Calu3 (cell line): ENCODE measurements around the gene SMAD7. TPM values are rescaled to one million over a fixed set of nuclear protein-coding genes. Genes with fewer than 3 reads are reported as not detected.

ENCODE experiments used
- Bru-seq: library from RNA; stranded (reverse); fragments of 400-500 nt; gene quantifications from one replicate; lab custom pipeline; 2021; lab: Mats Ljungman, UMichigan
- BruChase-seq, 2 experiments: library from RNA; stranded (reverse); fragments of 400-500 nt; gene quantifications; one replicate each; lab custom pipeline; 2021; lab: Mats Ljungman, UMichigan
- BruUV-seq: library from RNA; stranded (reverse); fragments of 400-500 nt; replicated peaks from 2 replicates; lab custom pipeline; 2021; lab: Mats Ljungman, UMichigan
- CTCF ChIA-PET: fragments of 300-600 bp; sonication (Branson Sonifier 250); formaldehyde crosslinking; loops from one replicate; lab custom pipeline; 2022; ENCODE audit warnings: antibody characterized with exemption; lab: Charles Lee
- DNase-seq: peaks from one replicate; pipeline ENCODE4 v3.0.0; 2022
- H3K27ac Mint-ChIP-seq: one replicate; pipeline ENCODE4 v1.8.0; 2022; ENCODE audit warnings: mixed read lengths; ENCODE audit not compliant: unreplicated experiment
- H3K27me3 Mint-ChIP-seq: one replicate; pipeline ENCODE4 v1.8.0; 2022; ENCODE audit warnings: mixed read lengths; ENCODE audit not compliant: unreplicated experiment
- H3K36me3 Mint-ChIP-seq: one replicate; pipeline ENCODE4 v1.8.0; 2022; ENCODE audit warnings: mild to moderate bottlenecking, moderate library complexity, mixed read lengths; ENCODE audit not compliant: insufficient read depth, unreplicated experiment
- H3K4me1 Mint-ChIP-seq: one replicate; pipeline ENCODE4 v1.8.0; 2022; ENCODE audit warnings: mild to moderate bottlenecking, low read depth, mixed read lengths; ENCODE audit not compliant: unreplicated experiment
- H3K4me3 Mint-ChIP-seq: one replicate; pipeline ENCODE4 v1.8.0; 2022; ENCODE audit warnings: mild to moderate bottlenecking, low read depth, moderate library complexity, mixed read lengths; ENCODE audit not compliant: unreplicated experiment
- H3K9me3 Mint-ChIP-seq: one replicate; pipeline ENCODE4 v1.8.0; 2022; ENCODE audit warnings: low read depth, mixed read lengths; ENCODE audit not compliant: unreplicated experiment
- CTCF ChIP-seq: fragments of 200-600 bp; IDR thresholded peaks from one replicate; pipeline ENCODE4 v1.8.0; 2022; ENCODE audit warnings: antibody characterized with exemption; ENCODE audit not compliant: unreplicated experiment
- intact Hi-C: fragments of 100-400 bp; cut with micrococcal nuclease; formaldehyde crosslinking; loops from one replicate; pipeline ENCODE4 v1.10.0; 2022; ENCODE audit not compliant: unreplicated experiment
- long read RNA-seq: library from polyadenylated mRNA; stranded (forward); transcript quantifications from one replicate; pipeline ENCODE4 v2.0.0, GENCODE V29; 2022
- total RNA-seq: library from RNA; stranded (reverse); gene quantifications from 2 replicates; pipeline ENCODE4 v1.2.3, GENCODE V29; 2022

The SMAD7 gene
- 11.2 and 13.7 TPM in 2 replicates for total RNA-seq
- percentile 71 among the genes with signal in this experiment for Bru-seq, nascent RNA
- BruChase-seq, experiment 1, labeled RNA remaining after a 6-hour chase: percentile 65 among the genes with signal in this experiment
- BruChase-seq, experiment 2, labeled RNA remaining after a 2-hour chase: percentile 66 among the genes with signal in this experiment
- long read RNA-seq, full-length matches to known transcripts: 6 of 7 reads
- long read RNA-seq, partial matches to known transcripts: 0 of 7 reads
- long read RNA-seq, other reads (novel, unspliced or antisense): 1 of 7 reads

GRCh38 chr18:48950536-48951447 lies at the start of gene SMAD7:
SMAD7 (minus strand) TSS chr18:48950965; CDS start chr18:48950424, 541 bp downstream.
- H3K27me3 Mint-ChIP-seq: no peaks in the 10 kb centered on the region
- H3K36me3 Mint-ChIP-seq: peaks cover 77% of the 10 kb centered on the region
- TF ChIP-seq CTCF: no peak
- no peak for DNase-seq
- CTCF ChIA-PET: interaction anchor here (0.7 kb wide), 1 partner anchor 194 kb away, joined by 3 read pairs; no protein-coding TSS in a partner anchor
- peak within 1 kb of the TSS; percentile 59 for H3K27ac Mint-ChIP-seq
- H3K9me3 Mint-ChIP-seq: no peaks in the 10 kb centered on the region
- H3K4me1 Mint-ChIP-seq: peaks cover 52% of the 10 kb centered on the region
- peak within 1 kb of the TSS; percentile 77 for H3K4me3 Mint-ChIP-seq
- intact Hi-C loops: loop anchor here (2.0 kb wide), 1 partner anchor 92 kb away; no protein-coding TSS in a partner anchor
- TSS peak; percentile 65 for BruUV-seq

GRCh38 chr18:48999569-48999968 lies 48.8 kb upstream of the SMAD7 start:
- no peak for DNase-seq
- no TSS peak for BruUV-seq
- TF ChIP-seq CTCF: no peak
- Mint-ChIP-seq H3K27ac (no peak overlapping the region), H3K27me3 (peaks cover 15% of the 10 kb centered on the region), H3K4me1 (peaks cover 37% of the 10 kb centered on the region), H3K4me3 (no peak overlapping the region), H3K36me3 (peaks cover 19% of the 10 kb centered on the region), H3K9me3 (no peaks in the 10 kb centered on the region)
- intact Hi-C loops: loop anchor here (2.0 kb wide), 1 partner anchor 17 kb away; no protein-coding TSS in a partner anchor
- CTCF ChIA-PET: interaction anchor here (0.7 kb wide), 1 partner anchor 79 kb away, joined by 5 read pairs; no protein-coding TSS in a partner anchor

GRCh38 chr18:48997985-48998831 lies 47.4 kb upstream of the SMAD7 start:
- intact Hi-C loops: loop anchor here (2.0 kb wide), 1 partner anchor 19 kb away; no protein-coding TSS in a partner anchor
- Mint-ChIP-seq H3K9me3 (no peaks in the 10 kb centered on the region), H3K27me3 (peaks cover 4% of the 10 kb centered on the region), H3K36me3 (peaks cover 14% of the 10 kb centered on the region), H3K4me1 (peaks cover 44% of the 10 kb centered on the region), H3K4me3 (peak overlapping the region; percentile 50), H3K27ac (peak overlapping the region; percentile 96)
- peak; percentile 92 for DNase-seq
- CTCF ChIA-PET: interaction anchor here (0.6 to 1.5 kb wide), 7 partner anchors 12 to 1876 kb away, joined by 3 to 7 read pairs (median 3); no protein-coding TSS in a partner anchor
- no peak for TF ChIP-seq CTCF
- no TSS peak for BruUV-seq

- peaks cover 47% of the 10 kb centered on the region for H3K4me1 Mint-ChIP-seq
- H3K9me3 Mint-ChIP-seq: no peaks in the 10 kb centered on the region
- CTCF ChIA-PET: interaction anchor here (0.6 to 1.5 kb wide), 7 partner anchors 12 to 1877 kb away, joined by 3 to 7 read pairs (median 3); no protein-coding TSS in a partner anchor
- H3K4me3 Mint-ChIP-seq: peak overlapping the region; percentile 50
- no TSS peak for BruUV-seq
- TF ChIP-seq CTCF: no peak
- intact Hi-C loops: no loop called here
- H3K36me3 Mint-ChIP-seq: peaks cover 14% of the 10 kb centered on the region
- peak overlapping the region; percentile 96 for H3K27ac Mint-ChIP-seq
- peak; percentile 68 for DNase-seq
- no peaks in the 10 kb centered on the region for H3K27me3 Mint-ChIP-seq
Measured at GRCh38 chr18:48997681-48997984, 46.9 kb upstream of the SMAD7 start.
